ENCODE data around the gene STN1. TPM values are rescaled to one million over a fixed set of nuclear protein-coding genes. Genes with fewer than 3 reads are reported as not detected.
"Not testable (repeated sequence)": the region's sequence is repeated elsewhere in the genome, so short reads cannot be mapped to it uniquely, and the experiment has no call there.

The STN1 gene
- polyA plus RNA-seq, 3 donors from 2014 or later: 81.1 to 101 (median 82.8) TPM

- Mint-ChIP-seq H3K9me3 (peaks cover 0 to 2% (median 0%) of the 10 kb centered on the region in 6 donors), H3K36me3 (peaks cover 0 to 4% (median 0%) of the 10 kb centered on the region in 3 donors), H3K27ac (no peak overlapping the region), H3K4me3 (no peak overlapping the region), H3K4me1 (peaks cover 21 to 24% of the 10 kb centered on the region in 2 donors), H3K27me3 (ENCODE audit: low read depth in 3 of 3) (peaks cover 6 to 16% (median 11%) of the 10 kb centered on the region in 3 donors)
- DNase-seq: no peak
Observed at GRCh38 chr10:103850572-103850895, 67.5 kb downstream of the STN1 start.

DNA sequence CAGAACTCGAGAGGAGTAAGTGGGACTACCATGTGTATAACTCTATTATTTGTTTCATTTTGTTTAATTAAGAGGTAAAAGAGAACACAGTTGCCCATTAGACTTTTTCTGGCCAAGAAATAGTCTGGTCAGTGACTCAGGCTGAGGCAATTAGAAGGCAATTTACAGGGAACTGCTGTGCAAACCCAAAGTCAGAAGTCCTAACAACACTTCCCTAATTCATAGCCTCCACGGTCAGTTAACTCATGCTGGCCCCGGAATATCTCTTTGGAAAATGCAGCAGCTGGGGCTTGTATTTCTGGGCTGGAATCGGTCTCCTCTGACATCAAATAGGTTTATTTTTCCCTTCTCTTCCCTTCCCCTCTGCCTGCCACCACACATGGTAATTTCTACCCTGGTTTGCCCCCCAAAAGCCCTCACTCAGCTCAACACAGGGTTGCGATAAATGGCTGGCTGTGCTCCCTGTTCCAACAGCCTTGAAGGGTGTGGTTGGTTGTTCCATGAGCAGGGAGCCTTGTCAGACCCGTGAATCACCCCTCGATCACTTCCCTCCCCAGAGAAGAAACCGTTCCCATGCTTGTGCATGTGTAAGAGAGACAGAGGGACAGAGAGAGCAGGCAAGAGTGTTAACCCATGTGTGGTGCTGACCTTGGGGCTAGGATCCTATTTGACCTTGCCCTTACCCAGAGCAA, 68.0 kb downstream of the STN1 start:
- Mint-ChIP-seq H3K4me3 (no peak overlapping the region), H3K36me3 (peaks cover 0 to 4% (median 0%) of the 10 kb centered on the region in 3 donors), H3K9me3 (peaks cover 0 to 2% (median 0%) of the 10 kb centered on the region in 6 donors), H3K27me3 (ENCODE audit: low read depth in 3 of 3) (peaks cover 6 to 16% (median 11%) of the 10 kb centered on the region in 3 donors), H3K4me1 (peaks cover 23 to 28% of the 10 kb centered on the region in 2 donors), H3K27ac (no peak overlapping the region)
- DNase-seq: no peak

DNA sequence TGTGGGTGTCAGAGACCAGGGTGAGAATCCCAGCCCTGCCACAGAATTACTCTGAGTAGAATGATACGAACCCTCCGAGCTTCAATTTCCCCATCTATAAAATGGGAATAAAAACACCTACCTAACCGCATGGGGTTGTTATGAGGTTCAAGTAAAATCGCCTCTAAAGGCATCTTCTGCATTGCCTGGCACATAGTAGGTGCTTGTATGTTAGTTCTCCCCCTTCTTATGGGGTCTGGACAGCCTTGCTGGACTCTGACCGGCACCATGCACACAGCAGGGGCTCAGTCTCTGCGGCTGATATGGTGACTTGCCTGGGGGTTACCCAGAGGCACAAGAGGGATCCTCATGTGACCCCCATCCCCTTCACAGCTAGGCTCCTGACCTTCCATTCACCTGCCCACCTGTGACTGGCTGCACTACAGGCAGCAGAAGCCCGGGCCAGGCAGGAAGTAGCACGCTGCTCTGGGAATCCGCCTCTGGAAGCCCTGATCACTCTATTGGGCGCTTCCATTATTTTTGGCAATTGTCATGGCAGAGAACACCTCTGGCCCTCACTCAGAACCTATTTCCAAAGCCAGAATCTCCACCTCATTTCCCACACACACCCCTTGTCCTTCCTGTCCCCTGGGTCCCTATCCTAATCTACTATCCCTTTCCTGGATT, 68.6 kb downstream of the STN1 start:
- Mint-ChIP-seq H3K4me3 (no peak overlapping the region), H3K27me3 (ENCODE audit: low read depth in 3 of 3) (peaks cover 4 to 11% (median 8%) of the 10 kb centered on the region in 3 donors), H3K9me3 (no peaks in the 10 kb centered on the region), H3K36me3 (peaks cover 0 to 4% (median 0%) of the 10 kb centered on the region in 3 donors), H3K27ac (no peak overlapping the region), H3K4me1 (peaks cover 18 to 21% of the 10 kb centered on the region in 2 donors)
- no peak for DNase-seq

DNA sequence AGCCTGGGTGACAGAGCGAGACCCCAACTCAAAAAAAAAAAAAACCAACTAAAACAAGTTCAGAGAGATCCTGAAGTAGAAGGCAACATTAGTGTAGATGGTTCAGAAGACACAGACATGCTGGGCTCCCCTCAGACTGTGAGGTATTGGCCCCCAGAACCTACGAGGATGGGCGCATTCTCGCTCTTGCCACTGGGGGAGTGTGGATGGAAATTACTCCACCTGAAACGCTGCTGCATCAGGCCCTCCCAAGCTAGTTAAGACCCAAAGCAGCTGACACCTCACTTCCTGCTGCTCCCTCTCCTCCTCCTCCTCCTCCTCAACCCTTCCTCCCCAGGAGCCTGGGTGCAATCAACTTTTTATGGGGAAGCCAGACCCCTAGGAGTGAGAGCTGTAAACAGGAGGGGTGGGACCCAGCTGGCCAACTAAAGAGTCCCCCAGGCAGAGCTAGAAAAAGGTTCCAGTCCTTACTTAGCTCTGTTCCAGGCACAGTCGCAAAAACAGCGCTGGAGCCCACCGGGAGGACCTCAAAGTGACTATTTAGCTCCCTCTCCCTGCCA, 70.0 kb downstream of the STN1 start:
- no peak overlapping the region for H3K4me3 Mint-ChIP-seq
- H3K9me3 Mint-ChIP-seq: no peaks in the 10 kb centered on the region
- H3K36me3 Mint-ChIP-seq: peaks cover 0 to 2% (median 0%) of the 10 kb centered on the region in 3 donors
- DNase-seq: no peak
- peaks cover 15 to 16% of the 10 kb centered on the region in 2 donors for H3K4me1 Mint-ChIP-seq
- no peak overlapping the region for H3K27ac Mint-ChIP-seq
- H3K27me3 Mint-ChIP-seq (ENCODE audit: low read depth in 3 of 3): peaks cover 0 to 4% (median 1%) of the 10 kb centered on the region in 3 donors

- H3K27ac Mint-ChIP-seq: no peak overlapping the region
- peaks cover 15 to 16% of the 10 kb centered on the region in 2 donors for H3K4me1 Mint-ChIP-seq
- no peak overlapping the region for H3K4me3 Mint-ChIP-seq
- H3K27me3 Mint-ChIP-seq (ENCODE audit: low read depth in 3 of 3): peaks cover 0 to 2% (median 1%) of the 10 kb centered on the region in 3 donors
- H3K36me3 Mint-ChIP-seq: no peaks in the 10 kb centered on the region
- DNase-seq: no peak
- H3K9me3 Mint-ChIP-seq: no peaks in the 10 kb centered on the region
Observed at GRCh38 chr10:103847346-103847745, 70.6 kb downstream of the STN1 start.

GRCh38 chr10:103845972-103846371, 72.0 kb downstream of the STN1 start:
- H3K27me3 Mint-ChIP-seq (ENCODE audit: low read depth in 3 of 3): peaks cover 0 to 2% (median 1%) of the 10 kb centered on the region in 3 donors
- H3K36me3 Mint-ChIP-seq: no peaks in the 10 kb centered on the region
- no peak for DNase-seq
- peaks cover 15 to 16% of the 10 kb centered on the region in 2 donors for H3K4me1 Mint-ChIP-seq
- peak overlapping the region in 1 of 5 donors; percentile 37 for H3K4me3 Mint-ChIP-seq
- H3K27ac Mint-ChIP-seq: peak overlapping the region in 1 of 6 donors; percentile 5
- H3K9me3 Mint-ChIP-seq: no peaks in the 10 kb centered on the region

GRCh38 chr10:103845346-103845745, 72.6 kb downstream of the STN1 start:
- not testable (repeated sequence) for DNase-seq; H3K4me3 Mint-ChIP-seq; H3K27me3 Mint-ChIP-seq (ENCODE audit: low read depth in 3 of 3); H3K9me3 Mint-ChIP-seq; H3K36me3 Mint-ChIP-seq
- H3K27ac Mint-ChIP-seq: peak overlapping the region in 1 of 6 donors; percentile 5
- H3K4me1 Mint-ChIP-seq: peaks cover 15 to 16% of the 10 kb centered on the region in 2 donors

- peak overlapping the region in 1 of 6 donors; percentile 10 for H3K27ac Mint-ChIP-seq
- H3K4me1 Mint-ChIP-seq: peaks cover 15 to 16% of the 10 kb centered on the region in 2 donors
- no peak for DNase-seq
- no peaks in the 10 kb centered on the region for H3K36me3 Mint-ChIP-seq
- peaks cover 0 to 3% (median 0%) of the 10 kb centered on the region in 3 donors for H3K27me3 Mint-ChIP-seq (ENCODE audit: low read depth in 3 of 3)
- H3K9me3 Mint-ChIP-seq: no peaks in the 10 kb centered on the region
- no peak overlapping the region for H3K4me3 Mint-ChIP-seq
Observed at GRCh38 chr10:103843854-103844570, 74.0 kb downstream of the STN1 start.

DNA sequence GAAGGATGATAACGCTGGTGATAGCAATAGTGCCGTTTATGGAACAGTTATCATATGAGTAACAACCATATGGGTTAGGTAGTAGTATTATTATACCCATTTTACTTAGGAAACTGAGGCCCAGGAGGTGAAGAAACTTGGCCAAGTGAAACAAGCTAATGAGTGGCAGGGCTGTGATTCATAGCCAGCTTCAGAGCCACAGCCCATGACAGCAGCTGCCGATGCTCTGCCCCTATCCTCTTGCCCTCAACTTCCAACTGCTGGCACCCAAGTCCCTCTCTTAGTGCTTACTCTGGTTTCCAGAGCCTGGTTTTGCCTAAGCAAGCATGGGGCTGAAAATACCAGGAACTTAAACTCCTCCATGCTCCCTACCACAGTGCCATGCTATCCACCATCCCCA, 74.9 kb downstream of the STN1 start:
- H3K36me3 Mint-ChIP-seq: no peaks in the 10 kb centered on the region
- no peaks in the 10 kb centered on the region for H3K9me3 Mint-ChIP-seq
- peaks cover 0 to 2% (median 0%) of the 10 kb centered on the region in 3 donors for H3K27me3 Mint-ChIP-seq (ENCODE audit: low read depth in 3 of 3)
- no peak overlapping the region for H3K27ac Mint-ChIP-seq
- no peak for DNase-seq
- H3K4me1 Mint-ChIP-seq: peaks cover 15 to 16% of the 10 kb centered on the region in 2 donors
- H3K4me3 Mint-ChIP-seq: no peak overlapping the region

DNA sequence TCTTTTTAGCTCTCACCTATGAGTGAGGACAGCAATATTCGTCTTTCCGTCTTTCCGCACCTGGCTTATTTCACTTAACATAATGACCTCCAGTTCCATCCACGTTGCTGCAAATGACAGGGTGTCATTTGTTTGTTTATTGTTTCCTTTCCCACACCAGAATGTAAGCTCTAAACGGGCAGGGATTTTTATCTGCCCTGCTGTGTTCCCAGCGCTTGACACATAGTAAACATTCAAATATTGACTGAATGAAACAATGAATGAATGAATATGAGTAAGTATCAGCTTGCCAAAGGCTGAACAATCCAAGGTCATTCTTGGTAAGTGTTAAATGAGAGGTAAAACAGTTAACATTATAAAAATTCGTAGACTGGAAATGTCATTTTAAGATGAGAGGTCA, 75.4 kb downstream of the STN1 start:
- no peak overlapping the region for H3K4me3 Mint-ChIP-seq
- DNase-seq: no peak
- H3K27me3 Mint-ChIP-seq (ENCODE audit: low read depth in 3 of 3): peaks cover 0 to 2% (median 0%) of the 10 kb centered on the region in 3 donors
- H3K36me3 Mint-ChIP-seq: no peaks in the 10 kb centered on the region
- peaks cover 15 to 16% of the 10 kb centered on the region in 2 donors for H3K4me1 Mint-ChIP-seq
- H3K27ac Mint-ChIP-seq: no peak overlapping the region
- no peaks in the 10 kb centered on the region for H3K9me3 Mint-ChIP-seq

GRCh38 chr10:103841519-103841918, 76.5 kb downstream of the STN1 start:
- Mint-ChIP-seq H3K9me3 (no peaks in the 10 kb centered on the region), H3K36me3 (no peaks in the 10 kb centered on the region), H3K27ac (no peak overlapping the region), H3K4me1 (peaks cover 12 to 14% of the 10 kb centered on the region in 2 donors), H3K4me3 (no peak overlapping the region), H3K27me3 (ENCODE audit: low read depth in 3 of 3) (peaks cover 0 to 2% (median 0%) of the 10 kb centered on the region in 3 donors)
- DNase-seq: no peak

GRCh38 chr10:103840740-103841070, 77.3 kb downstream of the STN1 start:
- no peaks in the 10 kb centered on the region for H3K36me3 Mint-ChIP-seq
- no peak overlapping the region for H3K4me3 Mint-ChIP-seq
- DNase-seq: no peak
- H3K27ac Mint-ChIP-seq: no peak overlapping the region
- H3K9me3 Mint-ChIP-seq: no peaks in the 10 kb centered on the region
- H3K27me3 Mint-ChIP-seq (ENCODE audit: low read depth in 3 of 3): peaks cover 0 to 2% (median 0%) of the 10 kb centered on the region in 3 donors
- H3K4me1 Mint-ChIP-seq: peaks cover 4 to 5% of the 10 kb centered on the region in 2 donors

DNA sequence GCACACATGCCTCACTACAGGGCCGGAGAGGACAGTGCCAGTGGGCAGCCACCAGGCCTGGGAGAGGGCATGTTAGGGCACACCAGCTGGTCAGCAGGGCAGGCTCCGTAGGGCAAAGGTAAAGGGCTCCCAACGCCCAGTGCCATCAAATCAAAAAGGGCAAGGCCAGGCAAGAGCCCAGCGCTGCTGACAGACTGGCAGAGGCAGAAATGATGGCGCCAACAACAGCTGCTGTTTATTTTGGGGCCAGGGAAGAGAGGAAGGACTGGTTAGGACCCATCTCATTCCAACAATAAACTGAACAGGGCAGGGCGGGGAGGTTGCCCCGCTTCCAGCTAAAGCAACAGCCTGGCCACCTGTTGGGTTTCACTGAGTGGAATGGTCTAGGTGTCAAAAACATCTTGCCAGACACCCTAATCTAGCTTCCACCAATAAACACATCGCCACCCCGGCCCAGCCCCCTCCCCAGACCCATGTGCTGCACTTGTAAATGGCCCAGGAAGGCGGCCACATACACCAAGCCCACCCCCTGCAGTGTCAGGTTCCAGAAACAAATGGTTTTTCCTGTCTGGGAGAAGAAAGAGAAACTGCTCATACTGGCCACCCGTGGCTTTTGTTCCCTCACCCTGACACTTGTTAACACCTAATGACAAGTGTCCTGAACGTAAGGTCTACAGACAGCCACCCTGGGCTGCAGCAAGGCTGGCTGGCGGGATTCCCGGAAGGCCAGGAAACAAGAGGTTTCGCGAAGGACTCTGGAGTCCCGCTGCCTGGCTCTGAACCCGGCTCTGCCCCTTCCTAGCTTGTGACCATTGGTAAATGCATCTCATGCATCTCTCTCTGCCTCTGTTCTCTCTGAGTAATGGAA, 77.9 kb downstream of the STN1 start:
- no peak for DNase-seq
- H3K9me3 Mint-ChIP-seq: no peaks in the 10 kb centered on the region
- peaks cover 0 to 2% (median 0%) of the 10 kb centered on the region in 3 donors for H3K27me3 Mint-ChIP-seq (ENCODE audit: low read depth in 3 of 3)
- no peak overlapping the region for H3K27ac Mint-ChIP-seq
- H3K4me1 Mint-ChIP-seq: no peaks in the 10 kb centered on the region
- no peak overlapping the region for H3K4me3 Mint-ChIP-seq
- no peaks in the 10 kb centered on the region for H3K36me3 Mint-ChIP-seq
